ENCODE measurements around the gene PRR5L. TPM values are rescaled to one million over a fixed set of nuclear protein-coding genes. Genes with fewer than 3 reads are reported as not detected.

PRR5L gene
- polyA plus RNA-seq, 3 donors = 3.5 to 16.0 (median 7.4) TPM

DNA sequence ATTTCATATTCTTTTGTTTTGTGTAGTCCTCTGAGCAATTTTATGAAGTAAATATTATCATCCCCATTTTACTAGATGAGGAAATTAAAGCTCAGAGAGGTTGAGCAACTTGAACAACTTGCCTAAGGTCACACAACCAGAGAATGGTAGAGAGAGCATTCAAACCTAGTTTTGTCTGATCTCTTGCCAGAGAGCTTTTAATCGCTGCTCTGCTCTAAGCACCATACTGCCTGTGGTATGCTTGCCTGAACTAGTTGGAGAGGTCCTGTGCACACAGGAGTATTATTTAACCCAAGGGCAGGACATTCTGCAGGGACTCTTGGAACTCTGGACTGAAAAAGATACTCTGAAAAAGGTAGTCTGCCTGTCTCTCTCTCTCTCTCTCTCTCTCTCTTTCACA is 175.5 kb downstream of the PRR5L start:
- Histone ChIP-seq H3K27ac (ENCODE audit: low read depth in 1 of 2, low read length in 2 of 2) (no peak overlapping the region), H3K9ac (ENCODE audit: insufficient read depth, low read length, poor library complexity, severe bottlenecking) (no peak overlapping the region), H3K4me1 (ENCODE audit: control insufficient read depth in 1 of 2, insufficient read depth in 2 of 2, low read length in 2 of 2) (peaks cover 0 to 8% of the 10 kb centered on the region in 2 donors), H3K36me3 (replicated peaks in 1 of 2; ENCODE audit: control insufficient read depth in 1 of 2, insufficient read depth in 2 of 2, low read length in 2 of 2) (no peaks in the 10 kb centered on the region), H4K20me1 (ENCODE audit: insufficient read depth, low read length) (no peaks in the 10 kb centered on the region), H3K27me3 (ENCODE audit: control insufficient read depth in 2 of 2, insufficient read depth in 2 of 2, low read length in 2 of 2) (no peaks in the 10 kb centered on the region), H3K79me2 (ENCODE audit: insufficient read depth, low read length) (no peaks in the 10 kb centered on the region), H3K9me3 (replicated peaks in 1 of 2; ENCODE audit: control insufficient read depth in 1 of 2, insufficient read depth in 1 of 2, low read length in 2 of 2) (no peaks in the 10 kb centered on the region), H3K4me2 (replicated peaks; ENCODE audit: extremely low read depth, low read length, poor library complexity, severe bottlenecking) (no peak overlapping the region), H2AFZ (ENCODE audit: insufficient read depth, low read depth, low read length, poor library complexity, severe bottlenecking) (no peak overlapping the region), H3K4me3 (replicated peaks in 1 of 3; ENCODE audit: low read depth in 2 of 3, low read length in 3 of 3) (no peak overlapping the region)
- Mint-ChIP-seq H3K9me3 (no peaks in the 10 kb centered on the region), H3K27ac (no peak overlapping the region), H3K4me1 (peaks cover 10% of the 10 kb centered on the region), H3K36me3 (no peaks in the 10 kb centered on the region), H3K4me3 (no peak overlapping the region), H3K27me3 (ENCODE audit: low read depth in 3 of 3) (peaks cover 0 to 3% (median 2%) of the 10 kb centered on the region in 3 donors)
- TF ChIP-seq, protein P1, sequence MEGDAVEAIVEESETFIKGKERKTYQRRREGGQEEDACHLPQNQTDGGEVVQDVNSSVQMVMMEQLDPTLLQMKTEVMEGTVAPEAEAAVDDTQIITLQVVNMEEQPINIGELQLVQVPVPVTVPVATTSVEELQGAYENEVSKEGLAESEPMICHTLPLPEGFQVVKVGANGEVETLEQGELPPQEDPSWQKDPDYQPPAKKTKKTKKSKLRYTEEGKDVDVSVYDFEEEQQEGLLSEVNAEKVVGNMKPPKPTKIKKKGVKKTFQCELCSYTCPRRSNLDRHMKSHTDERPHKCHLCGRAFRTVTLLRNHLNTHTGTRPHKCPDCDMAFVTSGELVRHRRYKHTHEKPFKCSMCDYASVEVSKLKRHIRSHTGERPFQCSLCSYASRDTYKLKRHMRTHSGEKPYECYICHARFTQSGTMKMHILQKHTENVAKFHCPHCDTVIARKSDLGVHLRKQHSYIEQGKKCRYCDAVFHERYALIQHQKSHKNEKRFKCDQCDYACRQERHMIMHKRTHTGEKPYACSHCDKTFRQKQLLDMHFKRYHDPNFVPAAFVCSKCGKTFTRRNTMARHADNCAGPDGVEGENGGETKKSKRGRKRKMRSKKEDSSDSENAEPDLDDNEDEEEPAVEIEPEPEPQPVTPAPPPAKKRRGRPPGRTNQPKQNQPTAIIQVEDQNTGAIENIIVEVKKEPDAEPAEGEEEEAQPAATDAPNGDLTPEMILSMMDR (IDR thresholded peaks at IDR 0.05) = no peak
- intact Hi-C loops (cut with micrococcal nuclease) = loop anchor here (5.0 kb wide), 2 partner anchors 94 to 169 kb away; no protein-coding TSS in a partner anchor
- 100% methylated on average over 1 of the region's 1 CpG for WGBS (ENCODE audit: insufficient coverage)
- no peak for DNase-seq

DNA sequence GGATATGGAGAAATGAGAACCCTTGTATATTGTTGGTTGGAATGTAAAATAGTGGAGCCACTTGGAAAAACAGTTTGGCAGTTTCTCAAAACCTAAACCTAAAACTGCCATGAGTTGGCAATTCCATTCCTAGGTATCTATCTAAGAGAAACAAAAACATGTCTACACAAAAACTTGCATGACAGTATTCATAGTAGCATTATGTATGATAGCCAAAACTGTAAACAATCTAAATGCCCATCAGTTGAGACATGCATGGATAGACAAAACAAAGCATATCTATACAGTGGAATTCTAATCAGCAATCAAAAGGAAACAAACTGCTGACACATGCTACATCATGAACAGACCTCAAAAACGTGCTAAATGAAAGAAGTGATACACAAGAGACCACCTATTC is 179.1 kb downstream of the PRR5L start:
- Mint-ChIP-seq H3K9me3 (no peaks in the 10 kb centered on the region), H3K4me3 (no peak overlapping the region), H3K36me3 (peaks cover 2 to 4% of the 10 kb centered on the region in 2 donors), H3K27ac (no peak overlapping the region), H3K4me1 (peaks cover 2% of the 10 kb centered on the region), H3K27me3 (ENCODE audit: low read depth in 3 of 3) (peaks cover 0 to 3% (median 2%) of the 10 kb centered on the region in 3 donors)
- TF ChIP-seq, protein P1 (IDR thresholded peaks at IDR 0.05) = no peak
- Histone ChIP-seq H3K79me2 (ENCODE audit: insufficient read depth, low read length) (no peaks in the 10 kb centered on the region), H3K4me3 (replicated peaks in 1 of 3; ENCODE audit: low read depth in 2 of 3, low read length in 3 of 3) (no peak overlapping the region), H2AFZ (ENCODE audit: insufficient read depth, low read depth, low read length, poor library complexity, severe bottlenecking) (no peak overlapping the region), H3K36me3 (replicated peaks in 1 of 2; ENCODE audit: control insufficient read depth in 1 of 2, insufficient read depth in 2 of 2, low read length in 2 of 2) (no peaks in the 10 kb centered on the region), H4K20me1 (ENCODE audit: insufficient read depth, low read length) (no peaks in the 10 kb centered on the region), H3K9me3 (replicated peaks in 1 of 2; ENCODE audit: control insufficient read depth in 1 of 2, insufficient read depth in 1 of 2, low read length in 2 of 2) (no peaks in the 10 kb centered on the region), H3K27ac (ENCODE audit: low read depth in 1 of 2, low read length in 2 of 2) (no peak overlapping the region), H3K4me2 (replicated peaks; ENCODE audit: extremely low read depth, low read length, poor library complexity, severe bottlenecking) (no peak overlapping the region), H3K27me3 (ENCODE audit: control insufficient read depth in 2 of 2, insufficient read depth in 2 of 2, low read length in 2 of 2) (no peaks in the 10 kb centered on the region), H3K4me1 (ENCODE audit: control insufficient read depth in 1 of 2, insufficient read depth in 2 of 2, low read length in 2 of 2) (no peaks in the 10 kb centered on the region), H3K9ac (ENCODE audit: insufficient read depth, low read length, poor library complexity, severe bottlenecking) (no peak overlapping the region)
- WGBS (ENCODE audit: insufficient coverage) = no CpG with 5 or more reads among the region's 1 CpG
- intact Hi-C loops (cut with micrococcal nuclease) = loop anchor here in 1 of 2 donors (5.0 kb wide), 1 partner anchor 183 kb away; no protein-coding TSS in a partner anchor
- DNase-seq = no peak

All from CD14-positive monocyte (primary cell).